Measurements from ENCODE around the gene SCYGR8.
"Not testable (repeated sequence)": the region's sequence is repeated elsewhere in the genome, so short reads cannot be mapped to it uniquely, and the experiment has no call there.

Gene SCYGR8

DNA sequence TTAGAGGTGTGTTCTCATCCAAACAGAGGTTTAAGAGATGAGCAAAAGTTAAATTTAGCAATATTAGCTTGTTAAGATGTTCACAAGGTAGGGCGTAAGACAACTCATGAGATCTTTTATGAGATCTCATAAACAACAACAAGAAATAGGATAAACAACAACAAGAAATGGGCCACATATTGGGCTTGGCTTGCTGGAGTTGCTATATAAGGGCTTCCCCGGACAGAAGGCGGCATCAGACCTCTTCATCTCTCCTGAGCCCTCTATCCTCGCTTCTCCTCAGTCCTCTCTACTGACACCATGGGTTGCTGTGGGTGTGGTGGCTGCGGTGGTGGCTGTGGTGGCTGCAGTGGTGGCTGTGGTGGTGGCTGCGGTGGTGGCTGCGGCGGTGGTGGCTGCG is at the start of gene SCYGR8:
SCYGR8 (plus strand) TSS at position 301 of the 400 bp plus-strand sequence; CDS start at position 301, 0 bp downstream.
- DNase-seq (ENCODE audit: low spot score), result no peak

DNA sequence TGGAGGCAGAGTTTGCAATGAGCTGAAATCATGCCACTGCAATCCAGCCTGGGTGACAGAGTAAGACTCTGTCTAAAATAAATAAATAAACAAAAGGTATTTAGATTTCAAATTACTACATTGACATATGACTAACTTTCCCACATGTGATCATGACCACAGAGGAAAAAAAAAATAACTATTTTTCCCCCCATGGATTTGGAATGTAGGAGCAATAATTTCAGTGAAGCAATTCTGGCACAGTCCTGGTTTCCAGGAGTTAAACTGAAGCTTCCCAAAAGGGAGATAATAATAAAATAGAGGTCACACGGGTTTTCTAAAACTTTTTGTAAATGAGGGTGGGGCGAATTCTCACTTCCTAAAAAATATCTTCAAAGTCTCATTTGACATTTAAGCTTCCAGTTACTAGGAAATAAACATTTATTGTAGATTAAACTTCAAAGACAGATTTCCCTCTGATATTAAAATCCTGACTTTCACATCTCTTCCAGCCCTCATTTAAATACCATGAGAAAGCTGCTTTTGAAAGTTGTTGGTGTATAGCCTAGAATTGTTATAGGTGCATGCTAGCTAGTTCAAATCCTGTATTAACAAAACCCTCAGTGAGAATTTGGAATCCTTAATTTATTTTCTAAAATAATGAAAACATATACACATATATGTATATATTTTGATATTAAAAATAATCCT is 48.6 kb upstream of the SCYGR8 start:
- DNase-seq (ENCODE audit: low spot score), result no peak

DNA sequence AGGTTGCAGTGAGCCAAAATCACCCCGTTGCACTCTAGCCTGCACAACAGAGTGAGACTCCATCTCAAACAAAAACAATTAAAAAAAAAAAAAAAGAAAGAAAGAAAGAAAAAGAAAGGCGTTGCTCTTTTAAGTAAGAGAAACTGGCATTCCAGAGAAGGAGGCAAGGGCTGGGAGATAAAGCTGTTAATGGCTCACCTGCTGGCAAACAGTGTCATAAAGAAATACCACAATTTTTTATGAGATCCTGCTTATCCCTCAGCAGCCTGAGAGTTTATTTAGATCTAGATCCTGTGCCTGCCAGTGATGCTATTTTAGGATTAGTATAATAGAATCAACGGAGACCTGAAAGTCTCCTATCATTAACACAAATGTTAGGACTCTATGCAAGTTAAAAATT is 44.1 kb upstream of the SCYGR8 start:
- no peak for DNase-seq (ENCODE audit: low spot score)

DNA sequence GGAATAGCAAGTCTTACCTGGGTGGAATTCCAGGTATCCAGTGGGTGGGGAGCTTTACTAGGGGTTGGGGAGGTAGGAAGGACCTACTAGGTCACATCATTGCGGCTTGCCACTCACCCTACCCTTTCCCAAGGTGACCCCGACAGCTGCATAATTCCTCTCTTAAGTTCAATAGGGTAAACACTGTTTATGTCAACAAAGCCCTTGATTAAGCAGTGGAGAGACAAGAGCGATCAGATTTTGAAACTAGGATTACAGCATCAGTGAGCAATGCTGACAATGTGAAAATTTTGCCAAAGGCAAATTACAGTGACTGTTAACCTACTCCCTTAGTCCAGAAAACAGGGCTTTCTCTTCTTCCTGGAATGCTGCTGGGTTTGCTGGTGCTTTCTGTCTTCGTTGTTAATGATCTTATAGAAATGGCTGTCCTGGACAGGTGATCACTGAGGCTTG is 42.4 kb upstream of the SCYGR8 start:
- no peak for DNase-seq (ENCODE audit: low spot score)

GRCh38 chr2:227703961-227704360 is 41.7 kb upstream of the SCYGR8 start:
- no peak for DNase-seq (ENCODE audit: low spot score)

GRCh38 chr2:227706859-227707258 is 38.8 kb upstream of the SCYGR8 start:
- no peak for DNase-seq (ENCODE audit: low spot score)

GRCh38 chr2:227707390-227707789 is 38.3 kb upstream of the SCYGR8 start:
- DNase-seq (ENCODE audit: low spot score), result no peak

DNA sequence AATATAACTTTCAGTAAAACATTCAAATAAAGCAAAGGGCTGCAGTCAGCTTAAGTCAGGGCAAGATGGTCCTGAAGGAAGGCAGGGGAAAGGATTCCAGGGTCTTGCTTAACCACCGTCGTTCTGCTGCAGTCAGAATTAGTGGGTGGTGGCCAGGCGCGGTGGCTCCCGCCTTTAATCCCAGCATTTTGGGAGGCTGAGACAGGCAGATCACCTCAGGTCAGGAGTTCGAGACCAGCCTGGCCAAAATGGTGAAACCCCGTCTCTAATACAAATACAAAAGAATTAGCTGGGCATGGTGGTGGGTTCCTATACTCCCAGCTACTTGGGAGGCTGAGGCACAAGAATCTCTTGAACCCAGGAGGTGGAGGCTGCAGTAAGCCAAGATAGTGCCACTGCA is 34.7 kb upstream of the SCYGR8 start:
- DNase-seq (ENCODE audit: low spot score), result no peak

GRCh38 chr2:227713291-227713690 is 32.4 kb upstream of the SCYGR8 start:
- no peak for DNase-seq (ENCODE audit: low spot score)

DNA sequence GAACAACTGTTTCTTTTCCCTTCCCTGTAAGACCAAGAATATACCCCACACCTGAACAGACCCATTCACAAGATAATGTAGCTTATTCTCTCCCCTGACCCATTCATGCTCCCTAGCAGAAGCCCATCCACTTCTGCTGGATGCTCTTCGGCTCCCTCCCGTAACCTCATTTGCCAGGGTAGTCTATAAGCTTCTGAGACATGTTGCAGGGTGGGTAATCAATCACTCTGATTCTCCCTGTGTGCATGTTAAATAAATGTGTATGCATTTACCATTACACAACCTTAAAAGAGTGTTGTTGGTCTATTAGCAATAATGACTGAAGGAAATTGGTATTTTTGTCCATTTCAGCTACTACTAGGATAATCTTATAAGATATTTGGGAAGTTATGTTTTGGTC is 29.2 kb upstream of the SCYGR8 start:
- DNase-seq (ENCODE audit: low spot score), result no peak

DNA sequence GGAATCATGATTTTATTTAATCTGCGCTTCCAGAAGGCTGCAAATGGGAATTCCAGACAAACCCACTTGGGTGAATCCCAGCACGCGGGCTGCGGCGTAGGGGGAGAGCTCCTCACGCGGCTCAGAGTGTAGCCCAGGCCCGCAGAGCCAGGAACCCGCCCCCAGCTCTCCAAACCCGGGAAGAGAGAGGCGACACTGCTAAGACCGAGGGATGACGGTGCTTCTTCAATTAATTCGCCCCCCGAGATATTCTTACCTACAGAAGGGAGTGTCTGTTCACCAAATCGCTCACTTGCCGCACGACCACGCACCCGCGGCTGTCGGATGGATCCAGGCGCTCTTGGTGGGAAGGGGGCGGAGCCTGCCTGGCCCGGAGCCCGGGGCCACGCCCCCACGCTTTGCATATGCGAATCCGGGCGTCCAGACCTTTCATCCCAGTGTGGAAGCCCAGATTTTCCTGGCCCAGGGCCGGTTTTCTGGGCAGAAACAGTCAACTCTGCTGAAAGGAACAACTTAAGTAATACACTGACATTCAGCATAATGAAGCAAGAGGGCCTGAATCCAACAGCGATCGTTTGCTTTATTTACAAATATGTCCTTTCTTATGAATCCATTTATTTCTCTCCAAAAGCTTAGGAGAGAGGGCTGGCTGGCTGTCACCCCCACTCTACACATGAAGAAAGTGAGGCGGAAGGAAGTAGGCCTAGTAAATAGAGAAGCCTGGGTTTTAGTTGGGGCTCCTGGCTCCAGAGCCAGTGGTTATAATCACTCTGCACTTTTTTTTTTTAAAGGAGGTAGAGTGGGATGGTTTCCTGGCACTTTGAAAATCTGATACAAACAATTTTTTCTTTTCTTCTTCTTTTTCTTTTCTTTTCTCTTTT is 27.8 kb upstream of the SCYGR8 start, which contains the start of gene SLC19A3:
SLC19A3 (minus strand) TSS at position 342 of the 881 bp plus-strand sequence. CDS start 15,710 bp downstream, outside the sequence.
- peak; percentile 32 for DNase-seq (ENCODE audit: low spot score)

DNA sequence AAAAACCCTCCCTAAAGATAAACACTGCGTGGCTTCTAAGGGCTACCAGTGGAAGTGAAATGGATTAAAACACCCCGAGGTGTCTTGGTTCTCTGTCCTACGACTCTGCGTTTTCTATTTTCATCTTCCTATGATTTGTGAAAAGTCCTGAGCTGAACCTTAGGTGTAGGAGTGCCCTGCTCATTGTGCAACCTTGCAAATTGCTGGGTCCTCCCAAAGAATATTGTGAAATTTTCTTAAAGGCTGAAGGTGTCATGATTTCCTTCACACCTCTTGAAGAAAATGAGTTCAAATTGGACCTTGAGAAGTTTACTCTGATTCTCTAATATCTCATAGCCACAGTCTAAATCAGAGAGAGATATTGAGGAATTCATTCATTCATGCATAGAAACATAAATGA is 26.1 kb upstream of the SCYGR8 start:
- DNase-seq (ENCODE audit: low spot score), result no peak

DNA sequence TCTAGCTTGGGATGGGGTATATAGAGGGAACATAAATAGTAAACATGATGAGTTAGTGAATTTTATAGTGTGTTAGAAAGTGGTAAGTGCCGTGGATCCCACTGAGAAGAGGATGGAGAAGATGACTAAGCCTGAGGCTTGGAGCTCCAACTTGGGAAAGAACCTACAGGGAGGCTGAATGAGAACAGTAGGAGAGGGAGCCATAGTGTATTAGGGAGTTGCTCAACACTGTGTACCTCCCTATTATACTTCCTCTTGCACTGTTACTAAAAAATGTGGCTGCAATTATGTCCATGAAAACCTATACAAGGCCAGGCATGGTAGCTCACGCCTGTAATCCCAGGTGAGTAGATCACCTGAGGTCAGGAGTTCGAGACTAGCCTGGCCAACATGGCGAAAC is 25.0 kb upstream of the SCYGR8 start:
- DNase-seq (ENCODE audit: low spot score), result no peak

DNA sequence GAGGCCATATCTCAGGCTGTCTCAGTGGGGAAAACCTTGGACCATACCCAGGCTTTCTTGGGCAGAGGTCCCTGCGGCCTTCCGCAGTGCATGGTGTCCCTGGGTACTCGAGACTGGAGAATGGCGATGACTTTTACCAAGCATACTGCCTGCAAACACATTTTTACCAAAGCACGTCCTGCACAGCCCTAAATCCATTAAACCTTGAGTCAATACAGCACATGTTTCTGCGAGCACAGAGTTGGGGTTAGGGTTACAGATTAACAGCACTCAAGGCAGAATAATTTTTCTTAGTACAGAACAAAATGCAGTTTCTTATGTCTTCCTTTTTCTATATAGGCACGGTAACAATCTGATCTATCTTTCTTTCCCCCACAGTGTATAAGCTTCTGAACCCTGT is 22.9 kb upstream of the SCYGR8 start:
- DNase-seq (ENCODE audit: low spot score), result not testable (repeated sequence)

DNA sequence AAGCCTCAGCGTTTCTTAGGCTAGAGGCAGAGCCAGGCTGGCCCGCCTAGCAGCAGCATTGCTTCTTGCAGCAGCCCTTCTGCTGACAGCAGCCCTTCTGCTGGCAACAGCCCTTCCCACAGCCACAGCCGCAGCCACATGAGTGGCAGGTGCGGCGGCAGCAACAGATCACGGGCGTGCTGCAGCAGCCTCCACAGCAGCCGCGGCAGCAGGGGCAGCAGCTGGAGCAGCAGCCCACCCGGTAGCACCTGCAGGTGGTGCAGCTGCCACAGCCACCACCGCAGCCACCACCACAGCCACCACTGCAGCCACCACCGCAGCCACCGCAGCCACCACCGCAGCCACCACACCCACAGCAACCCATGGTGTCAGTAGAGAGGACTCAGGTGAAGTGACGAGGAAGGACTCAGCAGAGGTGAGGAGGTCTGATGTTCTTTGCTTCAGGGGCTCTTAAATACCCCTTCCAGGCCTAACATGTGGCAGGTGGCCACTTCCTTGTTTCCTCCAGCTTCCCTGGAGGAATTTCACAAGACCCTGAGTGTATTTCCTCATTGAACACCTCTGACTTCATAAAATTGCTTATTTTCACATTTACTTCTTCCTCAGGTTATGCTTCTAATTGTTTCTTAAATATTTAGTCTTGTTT is 21.2 kb upstream of the SCYGR8 start, which contains the start of gene SCYGR6:
SCYGR6 (minus strand) TSS at position 364 of the 646 bp plus-strand sequence; CDS start at position 364, 0 bp downstream.
- DNase-seq (ENCODE audit: low spot score), result no peak

- no peak for DNase-seq (ENCODE audit: low spot score)
Measured at GRCh38 chr2:227728035-227728434, 17.7 kb upstream of the SCYGR8 start, which contains the start of gene SCYGR7. Gene SCYGR7, plus strand, starts transcription at chr2:227728335. Its CDS starts 0 bp downstream, at chr2:227728335.

DNA sequence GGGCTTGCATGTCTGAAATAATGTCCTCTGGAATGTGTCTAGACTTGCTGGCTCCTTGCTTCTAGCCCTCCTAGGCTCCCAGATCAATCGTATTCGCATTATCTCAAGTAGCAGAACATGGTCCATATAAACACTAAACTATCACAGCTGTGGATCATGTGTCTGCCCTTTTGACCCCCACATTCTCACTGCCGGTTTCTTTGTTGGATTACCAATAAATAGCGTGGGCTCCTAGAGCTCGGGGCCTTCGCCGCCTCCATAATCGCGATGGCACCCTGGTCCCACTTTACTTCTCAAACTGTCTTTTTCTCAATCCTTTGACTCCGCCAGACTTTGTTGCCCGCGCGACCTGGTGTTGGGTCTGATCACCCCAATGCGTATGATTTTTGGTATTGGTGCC is 6.3 kb upstream of the SCYGR8 start:
- no peak for DNase-seq (ENCODE audit: low spot score)

DNA sequence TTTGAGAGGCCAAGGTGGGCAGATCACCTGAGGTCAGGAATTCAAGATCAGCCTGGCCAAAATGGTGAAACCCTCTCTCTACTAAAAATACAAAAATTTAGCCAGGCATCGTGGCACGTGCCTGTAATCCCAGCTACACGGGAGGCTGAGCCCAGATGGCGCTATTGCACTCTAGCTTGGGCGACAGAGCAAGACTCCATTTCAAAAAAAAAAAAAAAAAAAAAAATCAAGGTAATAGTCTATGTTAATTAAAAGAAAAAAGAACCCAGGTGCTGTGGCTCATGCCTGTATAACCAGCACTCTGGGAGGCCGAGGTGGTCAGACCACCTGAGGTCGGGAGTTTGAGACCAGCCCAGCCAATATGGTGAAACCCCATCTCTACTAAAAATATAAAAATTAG is 5.0 kb upstream of the SCYGR8 start:
- not testable (repeated sequence) for DNase-seq (ENCODE audit: low spot score)

DNA sequence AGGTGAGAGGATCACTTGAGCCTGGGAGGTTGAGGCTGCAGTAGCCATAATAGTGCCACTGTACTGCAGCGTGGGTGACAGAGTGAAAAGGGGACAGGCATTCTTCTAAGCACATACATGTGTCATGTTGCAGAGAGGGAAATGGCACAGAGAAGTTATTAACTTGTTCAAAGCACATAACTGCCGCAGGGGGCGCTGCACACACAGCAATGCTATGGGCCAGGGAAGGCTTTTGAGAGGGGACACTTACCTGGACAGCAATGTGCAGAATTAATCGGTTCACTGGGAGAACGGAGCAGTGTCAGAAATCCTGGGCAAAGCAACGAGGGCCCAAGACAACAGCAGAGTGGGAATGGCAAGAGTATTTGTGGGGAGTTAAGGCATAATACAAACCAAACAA is 2.4 kb downstream of the SCYGR8 start:
- DNase-seq (ENCODE audit: low spot score), result no peak

DNA sequence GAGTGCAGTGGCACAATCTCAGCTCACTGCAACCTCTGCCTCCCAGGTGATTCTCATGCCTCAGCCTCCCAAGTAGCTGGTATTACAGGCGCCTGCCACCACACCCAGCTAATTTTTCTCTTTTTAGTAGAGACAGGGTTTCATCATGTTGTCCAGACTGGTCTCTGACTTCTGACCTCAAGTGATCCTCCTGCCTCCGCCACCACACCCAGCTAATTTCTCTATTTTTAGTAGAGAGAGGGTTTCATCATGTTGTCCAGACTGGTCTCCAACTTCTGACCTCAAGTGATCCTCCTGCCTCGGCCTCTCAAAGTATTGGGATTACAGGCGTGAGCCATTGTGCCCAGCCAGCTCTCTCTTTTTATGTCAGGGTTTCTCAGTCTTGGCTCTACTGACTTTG is 10.6 kb downstream of the SCYGR8 start:
- not testable (repeated sequence) for DNase-seq (ENCODE audit: low spot score)

DNA sequence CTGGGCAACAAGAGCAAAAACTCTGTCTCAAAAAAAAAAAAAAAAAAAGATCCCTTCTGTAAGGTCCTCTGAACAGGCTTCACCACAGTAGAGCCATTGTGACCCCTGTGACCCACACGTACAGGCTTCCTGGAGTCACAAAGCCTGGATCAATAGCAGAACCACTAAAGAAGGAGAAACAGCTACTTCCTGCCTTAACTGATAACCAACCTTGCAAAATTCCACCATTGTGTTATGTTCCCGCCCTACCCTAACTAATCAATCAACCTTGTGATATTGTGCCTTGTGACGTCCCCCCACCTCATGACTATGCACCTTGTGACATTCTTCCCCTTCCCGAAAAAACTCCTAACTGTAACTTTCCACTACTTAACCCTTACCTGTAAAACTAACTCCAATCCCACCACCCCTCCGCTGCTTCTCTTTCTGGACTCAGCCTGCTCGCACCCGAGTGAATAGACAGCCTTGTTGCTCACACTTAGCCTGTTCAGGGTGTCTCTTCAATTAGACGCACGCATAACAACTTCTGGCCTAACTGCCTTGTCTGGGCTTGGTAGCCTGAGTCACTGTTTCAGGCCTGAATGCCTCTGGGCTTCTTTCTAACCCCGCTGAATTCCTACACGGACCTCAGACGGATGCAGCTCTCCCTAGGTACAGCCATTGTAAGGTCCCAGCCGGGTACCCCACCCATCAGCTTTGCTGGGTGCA is 13.9 kb downstream of the SCYGR8 start:
- no peak for DNase-seq (ENCODE audit: low spot score)

Measured in hepatic stellate cell (primary cell).